Transverse colon (tissue), 4 donors: ENCODE data around the gene LMOD1.

Experiments
- CTCF ChIP-seq, 5 experiments: fragments of 200-600 bp in 3 of 5; fragments of 450-650 bp in 2 of 5; sonication (generic) in 3 of 5; IDR thresholded peaks; 1 replicate in 2 of 5; 2 replicates in 3 of 5; pipeline ENCODE4 v1.5.1; 2016 to 2017; ENCODE audit warnings: antibody characterized with exemption in 5 of 5, inconsistent platforms in 3 of 5, mild to moderate bottlenecking in 2 of 5, moderate library complexity in 1 of 5
- POLR2A ChIP-seq: fragments of 450-650 bp; IDR thresholded peaks from one replicate; pipeline ENCODE4 v1.6.1; 2016; ENCODE audit warnings: antibody characterized with exemption, mild to moderate bottlenecking, moderate library complexity
- POLR2AphosphoS5 ChIP-seq, 3 donors: sonication (generic); formaldehyde crosslinking; IDR thresholded peaks; one replicate each; pipeline ENCODE4 v1.6.1; 2016; ENCODE audit warnings: antibody characterized with exemption in 3 of 3

- TF ChIP-seq POLR2AphosphoS5 (IDR thresholded peaks at IDR 0.05) (no peak), CTCF (IDR thresholded peaks at IDR 0.05) (no peak), POLR2A (no peak)
Measured at GRCh38 chr1:201907621-201908020, 38.7 kb downstream of the LMOD1 start.
